GM10847 (cell line): ENCODE data around the gene ZNRF3.

ENCODE experiments used
- POLR2A ChIP-seq: IDR thresholded peaks from 2 replicates; pipeline ENCODE4 v1.6.1; 2011; ENCODE audit not compliant: insufficient read length; ENCODE audit errors: extremely low read depth

ZNRF3 gene

GRCh38 chr22:29098296-29098695, 214.9 kb downstream of the ZNRF3 start:
- no peak for TF ChIP-seq POLR2A

DNA sequence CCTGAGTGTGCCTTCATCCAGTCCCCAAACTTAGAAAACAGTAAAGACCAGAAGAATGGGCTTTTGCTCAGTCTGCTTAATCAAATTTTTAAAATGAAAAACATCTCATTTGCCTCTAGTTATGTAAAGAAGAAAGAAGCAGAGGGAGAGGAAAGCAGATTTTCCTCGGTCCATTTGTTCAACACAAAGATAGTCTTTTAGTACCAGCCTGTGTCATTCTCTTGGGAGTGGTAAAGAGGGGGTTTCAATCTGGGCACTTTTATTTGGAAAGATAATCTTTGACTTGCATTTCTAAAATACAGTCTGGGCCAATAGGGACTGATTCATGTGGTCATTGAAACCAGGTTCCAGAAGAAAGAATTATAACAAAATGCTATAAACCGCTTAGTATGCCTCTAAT, 218.9 kb downstream of the ZNRF3 start:
- no peak for TF ChIP-seq POLR2A

GRCh38 chr22:29103121-29103520, 219.7 kb downstream of the ZNRF3 start:
- TF ChIP-seq POLR2A: no peak

DNA sequence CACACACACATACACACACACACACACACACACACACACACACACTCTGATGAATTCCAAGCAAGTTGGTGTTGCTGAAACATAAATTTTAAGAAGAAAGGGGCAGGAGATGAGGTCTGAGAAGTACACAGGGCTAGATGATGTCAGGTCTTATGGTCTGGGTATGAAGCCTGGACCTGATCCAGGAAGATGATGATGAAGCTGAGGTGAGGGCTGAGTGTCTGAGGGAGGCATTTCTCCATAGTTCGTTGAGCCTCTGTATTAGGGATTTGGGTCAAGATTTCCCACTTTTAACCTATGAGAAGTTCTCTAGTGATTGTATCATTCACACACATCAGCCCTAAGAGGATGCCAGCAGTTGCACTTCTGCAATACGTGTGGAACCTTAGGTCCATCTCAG, 222.1 kb downstream of the ZNRF3 start:
- TF ChIP-seq POLR2A: no peak

- TF ChIP-seq POLR2A: no peak
These were observed 223.5 kb downstream of the ZNRF3 start for GRCh38 chr22:29106839-29107238.
